Prostate gland (tissue), 2 donors: ENCODE measurements around the gene CELF4. TPM values are rescaled to one million over a fixed set of nuclear protein-coding genes. Genes with fewer than 3 reads are reported as not detected.

Source experiments
- DNase-seq: peaks from one replicate; pipeline ENCODE4 v3.0.0-alpha.2; 2019; ENCODE audit warnings: low spot score
- H3K27ac ChIP-seq, 2 donors: fragments of 200-600 bp; sonication (generic); 2 replicates each; pipeline ENCODE4 v1.5.1; 2017 to 2019
- H3K27me3 ChIP-seq: fragments of 200-600 bp; sonication (generic); replicated peaks from 2 replicates; pipeline ENCODE4 v1.5.1; 2019; ENCODE audit not compliant: insufficient read depth
- H3K36me3 ChIP-seq, 2 donors: fragments of 200-600 bp; sonication (generic); 1 replicate in 1 of 2; 2 replicates in 1 of 2; pipeline versions ENCODE4 v1.5.1 to v1.8.1; 2017 to 2019
- H3K4me1 ChIP-seq: fragments of 200-600 bp; sonication (generic); replicated peaks from 2 replicates; pipeline ENCODE4 v1.5.1; 2019
- H3K4me3 ChIP-seq, 2 donors: fragments of 200-600 bp; sonication (generic); 2 replicates each; pipeline ENCODE4 v1.5.1; 2017 to 2019
- H3K9me3 ChIP-seq: fragments of 200-600 bp; sonication (generic); 2 replicates; pipeline ENCODE4 v1.5.1; 2017
- POLR2A ChIP-seq: fragments of 450-650 bp; IDR thresholded peaks from one replicate; pipeline ENCODE4 v1.6.1; 2016; ENCODE audit warnings: antibody characterized with exemption, mild to moderate bottlenecking
- POLR2AphosphoS5 ChIP-seq: sonication (generic); formaldehyde crosslinking; IDR thresholded peaks from one replicate; pipeline ENCODE4 v1.6.1; 2017; ENCODE audit warnings: antibody characterized with exemption
- WGBS: methylation state at CpG from one replicate; pipeline ENCODE4 v1.1.5; 2018; 5-methylcytosine and 5-hydroxymethylcytosine counted together
- intact Hi-C: fragments of 100-400 bp; cut with DNase I; formaldehyde crosslinking; loops from one replicate; pipeline ENCODE4 v1.14.2; 2022
- total RNA-seq, 2 donors: library from RNA; depleted of rRNA; stranded (reverse); fragments of >200 nt; gene quantifications; one replicate each; pipeline ENCODE4 v1.1.0, GENCODE V29; 2016
- TF ChIP-seq, protein P1 (sequence below), 4 experiments: fragments of 200-600 bp in 2 of 4; fragments of 450-650 bp in 2 of 4; sonication (generic) in 2 of 4; IDR thresholded peaks; 1 replicate in 3 of 4; 2 replicates in 1 of 4; pipeline ENCODE4 v1.5.1; 2016 to 2019; ENCODE audit warnings: antibody characterized with exemption in 4 of 4, mild to moderate bottlenecking in 2 of 4, moderate library complexity in 2 of 4

The CELF4 gene
- total RNA-seq, 2 donors from 2014 or later = 7.8 to 8.5 TPM

DNA sequence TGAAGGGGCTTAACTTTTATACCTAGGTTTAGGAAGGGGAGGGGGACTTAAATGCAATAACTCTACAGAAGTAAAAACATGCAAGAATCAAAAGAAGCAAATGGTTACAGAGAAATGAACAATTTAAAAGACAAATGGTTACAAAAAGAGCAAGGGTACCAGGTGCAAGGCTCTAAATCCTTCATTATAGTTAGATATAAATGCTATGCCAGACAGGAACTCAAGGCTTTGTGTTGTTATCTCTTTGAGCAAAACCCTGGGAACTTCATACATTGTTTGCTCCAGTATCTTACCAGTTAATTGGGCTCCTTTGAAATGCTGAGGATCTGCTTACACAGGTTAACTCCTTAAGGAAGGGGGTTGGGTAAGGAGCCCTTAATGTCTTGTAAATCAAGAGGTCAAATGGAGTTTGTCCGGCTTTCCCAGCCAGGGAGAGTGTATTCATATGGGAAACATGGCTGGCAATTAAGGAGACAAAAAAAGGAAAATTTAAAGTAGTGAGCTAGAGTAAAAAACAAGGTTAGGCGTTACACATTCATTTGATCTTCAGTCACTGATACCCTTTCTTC lies 347.5 kb downstream of the CELF4 start:
- intact Hi-C loops = no loop called here
- Histone ChIP-seq H3K4me3 (no peak overlapping the region), H3K27ac (no peak overlapping the region), H3K4me1 (no peaks in the 10 kb centered on the region), H3K27me3 (no peaks in the 10 kb centered on the region), H3K9me3 (no peaks in the 10 kb centered on the region), H3K36me3 (no peaks in the 10 kb centered on the region)
- 33% methylated on average over 2 of the region's 2 CpGs for WGBS
- no peak for TF ChIP-seq POLR2A
- no peak for TF ChIP-seq POLR2AphosphoS5
- TF ChIP-seq, protein P1, sequence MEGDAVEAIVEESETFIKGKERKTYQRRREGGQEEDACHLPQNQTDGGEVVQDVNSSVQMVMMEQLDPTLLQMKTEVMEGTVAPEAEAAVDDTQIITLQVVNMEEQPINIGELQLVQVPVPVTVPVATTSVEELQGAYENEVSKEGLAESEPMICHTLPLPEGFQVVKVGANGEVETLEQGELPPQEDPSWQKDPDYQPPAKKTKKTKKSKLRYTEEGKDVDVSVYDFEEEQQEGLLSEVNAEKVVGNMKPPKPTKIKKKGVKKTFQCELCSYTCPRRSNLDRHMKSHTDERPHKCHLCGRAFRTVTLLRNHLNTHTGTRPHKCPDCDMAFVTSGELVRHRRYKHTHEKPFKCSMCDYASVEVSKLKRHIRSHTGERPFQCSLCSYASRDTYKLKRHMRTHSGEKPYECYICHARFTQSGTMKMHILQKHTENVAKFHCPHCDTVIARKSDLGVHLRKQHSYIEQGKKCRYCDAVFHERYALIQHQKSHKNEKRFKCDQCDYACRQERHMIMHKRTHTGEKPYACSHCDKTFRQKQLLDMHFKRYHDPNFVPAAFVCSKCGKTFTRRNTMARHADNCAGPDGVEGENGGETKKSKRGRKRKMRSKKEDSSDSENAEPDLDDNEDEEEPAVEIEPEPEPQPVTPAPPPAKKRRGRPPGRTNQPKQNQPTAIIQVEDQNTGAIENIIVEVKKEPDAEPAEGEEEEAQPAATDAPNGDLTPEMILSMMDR (IDR thresholded peaks at IDR 0.05) = no peak
- no peak for DNase-seq

DNA sequence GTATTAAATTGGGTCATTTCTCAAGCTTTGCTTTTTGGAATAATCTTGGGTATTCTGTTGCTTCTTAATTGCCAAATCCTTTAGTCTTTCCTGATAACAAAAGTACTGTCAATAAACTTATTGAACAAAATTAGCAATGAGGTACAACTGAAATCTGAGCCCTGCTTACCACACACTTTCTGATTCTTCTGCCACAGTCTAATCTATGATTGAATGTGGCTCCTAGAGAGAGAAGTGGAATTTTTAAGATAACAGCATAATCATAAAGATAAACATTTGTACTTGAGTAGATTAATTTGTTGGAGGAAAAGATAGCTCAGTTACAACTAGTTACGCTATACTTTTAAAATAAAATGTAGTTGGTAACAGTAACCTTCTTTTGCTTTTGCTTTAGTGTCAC lies 354.8 kb downstream of the CELF4 start:
- Histone ChIP-seq H3K4me3 (no peak overlapping the region), H3K36me3 (no peaks in the 10 kb centered on the region), H3K9me3 (no peaks in the 10 kb centered on the region), H3K4me1 (no peaks in the 10 kb centered on the region), H3K27ac (no peak overlapping the region), H3K27me3 (no peaks in the 10 kb centered on the region)
- intact Hi-C loops = no loop called here
- TF ChIP-seq POLR2A = no peak
- no peak for DNase-seq
- WGBS = 95% methylated on average over 1 of the region's 1 CpG

DNA sequence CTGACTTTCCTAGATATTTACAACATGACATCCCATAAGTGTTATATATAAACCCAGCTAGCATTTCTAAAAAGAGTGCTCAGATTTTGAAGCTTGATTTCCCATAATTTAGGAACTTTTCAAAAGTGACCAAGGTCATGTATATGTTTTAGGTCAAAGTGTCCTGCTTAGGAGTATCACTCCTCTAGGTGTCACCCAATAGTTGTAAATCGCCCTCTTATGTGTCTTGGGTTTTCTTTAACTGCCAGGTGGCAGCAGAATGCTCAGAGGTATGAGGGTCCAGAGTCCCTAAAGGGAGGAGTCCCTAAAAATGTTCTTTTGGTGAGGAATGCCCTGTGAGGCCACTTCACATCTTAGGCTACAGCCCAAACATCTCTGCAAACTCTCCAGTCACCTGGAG lies 358.3 kb downstream of the CELF4 start:
- WGBS = 68% methylated on average over 1 of the region's 1 CpG
- no peak for DNase-seq
- no peaks in the 10 kb centered on the region for H3K9me3 ChIP-seq

DNA sequence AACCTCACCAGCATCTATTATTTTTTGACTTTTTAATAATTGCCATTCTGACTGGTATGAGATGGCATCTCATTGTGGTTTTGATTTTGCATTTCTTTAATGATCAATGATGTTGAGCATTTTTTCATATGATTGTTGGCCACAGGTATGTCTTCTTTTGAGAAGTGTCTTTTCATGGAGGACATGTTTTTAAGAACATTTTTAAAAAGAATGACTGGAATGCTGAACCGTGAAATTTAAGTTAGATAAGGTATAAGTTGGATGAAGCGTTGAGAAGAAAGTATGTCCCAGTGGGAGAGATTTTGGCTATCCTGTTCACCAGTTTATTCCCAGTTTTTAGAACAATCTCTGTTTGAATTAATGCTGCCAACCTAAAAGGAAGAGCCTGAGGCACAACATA lies 365.9 kb downstream of the CELF4 start:
- Histone ChIP-seq H3K4me3 (no peak overlapping the region), H3K9me3 (no peaks in the 10 kb centered on the region), H3K27me3 (no peaks in the 10 kb centered on the region), H3K27ac (no peak overlapping the region), H3K36me3 (no peaks in the 10 kb centered on the region), H3K4me1 (no peaks in the 10 kb centered on the region)
- no peak for TF ChIP-seq POLR2AphosphoS5
- TF ChIP-seq POLR2A = no peak
- TF ChIP-seq, protein P1 (IDR thresholded peaks at IDR 0.05) = no peak
- DNase-seq = no peak
- 94% methylated on average over 2 of the region's 2 CpGs for WGBS
- intact Hi-C loops = no loop called here

More for the DNA sequence above, 358.3 kb downstream of the CELF4 start:
- intact Hi-C loops = no loop called here
- Histone ChIP-seq H3K36me3 (no peaks in the 10 kb centered on the region), H3K27me3 (no peaks in the 10 kb centered on the region), H3K4me3 (no peak overlapping the region), H3K4me1 (no peaks in the 10 kb centered on the region), H3K27ac (no peak overlapping the region)
- no peak for TF ChIP-seq POLR2AphosphoS5
- TF ChIP-seq, protein P1 (IDR thresholded peaks at IDR 0.05) = no peak
- TF ChIP-seq POLR2A = no peak
